HG02610 (cell line): ENCODE data around the gene SLITRK5.
A peak's percentile ranks its signal among the peaks of the same experiment; 100 is the strongest.

Experiments
- ATAC-seq: cut with Tn5 transposase; IDR thresholded peaks from one replicate; pipeline ENCODE4 v1.9.1; 2021; ENCODE audit warnings: mild to moderate bottlenecking, moderate library complexity; ENCODE audit not compliant: unreplicated experiment

The SLITRK5 gene, protein sequence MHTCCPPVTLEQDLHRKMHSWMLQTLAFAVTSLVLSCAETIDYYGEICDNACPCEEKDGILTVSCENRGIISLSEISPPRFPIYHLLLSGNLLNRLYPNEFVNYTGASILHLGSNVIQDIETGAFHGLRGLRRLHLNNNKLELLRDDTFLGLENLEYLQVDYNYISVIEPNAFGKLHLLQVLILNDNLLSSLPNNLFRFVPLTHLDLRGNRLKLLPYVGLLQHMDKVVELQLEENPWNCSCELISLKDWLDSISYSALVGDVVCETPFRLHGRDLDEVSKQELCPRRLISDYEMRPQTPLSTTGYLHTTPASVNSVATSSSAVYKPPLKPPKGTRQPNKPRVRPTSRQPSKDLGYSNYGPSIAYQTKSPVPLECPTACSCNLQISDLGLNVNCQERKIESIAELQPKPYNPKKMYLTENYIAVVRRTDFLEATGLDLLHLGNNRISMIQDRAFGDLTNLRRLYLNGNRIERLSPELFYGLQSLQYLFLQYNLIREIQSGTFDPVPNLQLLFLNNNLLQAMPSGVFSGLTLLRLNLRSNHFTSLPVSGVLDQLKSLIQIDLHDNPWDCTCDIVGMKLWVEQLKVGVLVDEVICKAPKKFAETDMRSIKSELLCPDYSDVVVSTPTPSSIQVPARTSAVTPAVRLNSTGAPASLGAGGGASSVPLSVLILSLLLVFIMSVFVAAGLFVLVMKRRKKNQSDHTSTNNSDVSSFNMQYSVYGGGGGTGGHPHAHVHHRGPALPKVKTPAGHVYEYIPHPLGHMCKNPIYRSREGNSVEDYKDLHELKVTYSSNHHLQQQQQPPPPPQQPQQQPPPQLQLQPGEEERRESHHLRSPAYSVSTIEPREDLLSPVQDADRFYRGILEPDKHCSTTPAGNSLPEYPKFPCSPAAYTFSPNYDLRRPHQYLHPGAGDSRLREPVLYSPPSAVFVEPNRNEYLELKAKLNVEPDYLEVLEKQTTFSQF

GRCh38 chr13:87671031-87671752 is at the start of gene SLITRK5:
SLITRK5 (plus strand) TSS chr13:87671371; CDS start chr13:87675389, 4,018 bp downstream.
- ATAC-seq: peak; percentile 99

- ATAC-seq: no peak
These were observed 48.2 kb upstream of the SLITRK5 start for GRCh38 chr13:87622971-87623370.

- no peak for ATAC-seq
These were observed 14.9 kb upstream of the SLITRK5 start for GRCh38 chr13:87656306-87656705.

DNA sequence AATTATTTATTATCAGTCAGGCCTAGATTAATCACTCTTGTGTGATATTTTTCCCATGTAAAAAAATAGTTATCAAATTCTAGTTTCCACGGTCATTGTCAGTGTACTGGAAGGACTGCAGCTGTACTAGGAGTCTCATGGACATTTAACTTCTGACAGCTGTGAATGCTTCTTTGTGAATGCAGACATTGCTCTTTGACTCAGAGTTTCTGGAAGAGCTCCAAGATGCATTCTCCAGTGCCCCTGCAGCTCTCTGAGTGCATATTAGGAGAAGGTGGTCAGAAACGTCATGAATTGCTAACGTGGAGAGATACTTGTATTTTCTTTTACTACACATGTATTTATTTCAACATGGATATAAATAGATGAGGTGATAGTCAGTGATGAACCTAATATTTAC is 9.7 kb upstream of the SLITRK5 start:
- no peak for ATAC-seq

DNA sequence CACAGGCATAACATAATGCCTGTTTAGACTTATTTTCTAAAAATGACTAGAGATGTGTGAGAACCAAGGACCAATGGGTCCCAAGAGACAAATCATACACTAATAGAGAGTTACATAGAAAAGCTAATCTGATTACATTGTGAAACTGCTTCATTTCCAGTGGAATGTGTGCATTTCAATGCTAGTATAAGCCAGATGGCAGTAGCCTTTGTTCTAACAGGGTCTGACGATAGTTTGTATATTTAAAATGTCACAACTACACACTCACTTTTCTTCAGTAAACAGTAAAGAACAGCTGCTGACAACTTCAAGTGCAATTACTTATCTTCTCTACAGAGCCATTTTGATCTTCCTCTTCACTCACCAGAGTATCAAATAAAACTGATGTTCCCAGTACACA is 4.3 kb upstream of the SLITRK5 start:
- ATAC-seq: no peak

DNA sequence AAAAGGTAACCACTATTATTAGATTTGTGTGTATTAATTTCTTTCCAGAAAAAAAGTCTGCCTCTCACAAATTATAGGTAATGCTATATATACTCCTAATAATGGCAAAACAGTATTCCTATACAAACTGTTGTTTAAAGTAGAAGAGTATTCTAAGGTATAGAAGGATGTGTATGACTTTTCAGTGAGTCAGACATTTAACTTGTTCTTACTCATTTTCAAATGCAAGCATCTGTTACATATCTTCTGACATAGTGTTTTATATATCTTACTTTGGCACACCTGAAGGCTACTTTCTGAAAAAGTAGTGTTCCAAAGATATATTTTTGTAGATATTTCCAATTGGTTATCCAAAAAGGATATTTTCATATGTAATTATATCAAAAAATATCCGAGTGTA is 3.5 kb upstream of the SLITRK5 start:
- no peak for ATAC-seq

DNA sequence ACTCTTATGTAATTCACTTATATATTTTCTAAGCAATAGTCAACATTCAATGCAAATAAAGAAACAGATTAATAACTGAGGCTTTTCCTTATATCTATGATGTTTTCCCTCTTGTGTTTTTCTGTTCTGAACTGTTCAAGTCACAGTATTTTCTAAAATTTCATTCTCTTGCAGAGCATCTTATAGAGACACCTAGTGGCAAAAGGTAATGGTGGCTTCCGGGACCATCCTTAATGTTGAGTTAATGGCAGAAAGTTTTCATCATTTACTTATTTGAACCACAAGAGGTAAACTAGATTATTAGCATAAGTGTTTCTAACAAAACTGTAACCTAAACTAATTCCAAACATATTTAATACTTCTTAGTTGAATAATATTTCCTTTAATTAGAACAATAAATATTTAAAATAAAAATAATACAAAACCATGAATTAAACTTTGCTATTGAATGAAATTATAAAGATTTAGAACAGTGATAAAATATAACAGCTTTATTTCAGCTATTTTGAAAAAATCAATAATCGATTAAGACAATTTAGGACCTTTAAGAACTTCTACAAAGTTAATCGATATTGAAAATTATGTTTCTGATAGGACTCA is 1.7 kb upstream of the SLITRK5 start:
- ATAC-seq: peak; percentile 35

DNA sequence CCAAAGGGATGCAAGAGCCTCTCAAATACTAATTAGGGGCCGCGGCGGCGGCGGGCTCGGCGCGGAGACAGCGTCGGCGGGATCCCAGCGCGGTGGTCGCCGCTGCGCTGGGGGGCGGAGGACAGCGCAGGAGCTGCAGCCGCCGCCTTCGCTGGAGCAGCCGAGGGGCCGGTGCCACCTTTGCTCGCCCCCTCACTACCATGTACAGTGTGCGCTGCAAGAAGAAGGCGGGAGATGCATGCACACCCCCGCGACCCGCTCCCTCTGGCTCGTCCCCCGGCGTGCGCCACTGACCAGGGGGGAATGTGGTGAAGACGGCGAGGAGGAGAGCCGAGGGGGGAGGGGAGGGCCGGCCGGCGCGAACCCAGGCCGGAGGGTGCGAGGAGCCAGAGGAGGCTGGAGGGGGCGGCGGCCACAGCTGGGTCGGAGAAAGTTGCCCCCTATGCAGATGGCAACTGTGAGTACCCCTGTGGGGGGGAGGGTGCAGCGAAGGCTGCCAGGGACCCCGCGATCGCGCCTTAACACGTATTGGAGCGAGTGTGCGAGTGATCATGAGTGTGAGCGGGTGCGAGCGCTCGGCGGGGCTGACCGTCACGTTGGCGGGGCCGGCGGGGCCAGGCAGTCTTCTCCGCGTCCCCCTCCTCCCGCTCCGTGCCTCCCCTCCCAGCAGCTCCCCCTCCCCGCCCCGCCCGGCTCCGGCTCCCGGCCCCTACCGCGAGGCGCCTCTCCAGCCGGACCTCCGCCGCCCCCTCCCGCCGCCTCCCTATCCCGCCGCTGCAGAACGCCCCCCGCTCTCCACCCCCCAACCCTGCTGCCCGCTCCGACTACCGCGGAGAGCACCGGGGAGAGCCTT is 808 bp downstream of the SLITRK5 start:
- ATAC-seq: no peak

- ATAC-seq: no peak
These were observed 3.1 kb downstream of the SLITRK5 start for GRCh38 chr13:87674247-87674738.

DNA sequence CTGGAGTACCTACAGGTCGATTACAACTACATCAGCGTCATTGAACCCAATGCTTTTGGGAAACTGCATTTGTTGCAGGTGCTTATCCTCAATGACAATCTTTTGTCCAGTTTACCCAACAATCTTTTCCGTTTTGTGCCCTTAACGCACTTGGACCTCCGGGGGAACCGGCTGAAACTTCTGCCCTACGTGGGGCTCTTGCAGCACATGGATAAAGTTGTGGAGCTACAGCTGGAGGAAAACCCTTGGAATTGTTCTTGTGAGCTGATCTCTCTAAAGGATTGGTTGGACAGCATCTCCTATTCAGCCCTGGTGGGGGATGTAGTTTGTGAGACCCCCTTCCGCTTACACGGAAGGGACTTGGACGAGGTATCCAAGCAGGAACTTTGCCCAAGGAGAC is 4.7 kb downstream of the SLITRK5 start:
- no peak for ATAC-seq

GRCh38 chr13:87676254-87677042 is 5.3 kb downstream of the SLITRK5 start:
- ATAC-seq: no peak

GRCh38 chr13:87677043-87677495 is 5.9 kb downstream of the SLITRK5 start:
- no peak for ATAC-seq

GRCh38 chr13:87677496-87678371 is 6.6 kb downstream of the SLITRK5 start:
- ATAC-seq: no peak

GRCh38 chr13:87678372-87678752 is 7.2 kb downstream of the SLITRK5 start:
- no peak for ATAC-seq

DNA sequence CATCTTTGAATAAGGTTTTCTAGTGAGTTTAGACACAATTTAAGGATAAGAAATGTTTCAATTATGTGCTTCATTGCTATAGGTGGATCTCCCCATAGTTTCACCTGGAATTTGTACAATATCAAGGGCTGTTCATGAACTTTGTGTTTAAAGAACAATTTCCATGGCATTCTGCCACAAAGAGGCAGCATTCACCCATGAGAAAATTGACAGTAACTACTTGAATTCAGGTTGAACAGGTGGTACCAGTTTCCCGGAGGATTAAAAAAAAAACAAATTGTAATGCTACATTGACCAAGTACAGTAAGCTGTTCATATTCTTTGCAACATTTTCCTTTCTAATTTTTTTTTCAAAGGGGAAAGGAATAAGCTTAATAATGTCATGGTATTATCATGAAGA is 9.1 kb downstream of the SLITRK5 start:
- ATAC-seq: no peak

DNA sequence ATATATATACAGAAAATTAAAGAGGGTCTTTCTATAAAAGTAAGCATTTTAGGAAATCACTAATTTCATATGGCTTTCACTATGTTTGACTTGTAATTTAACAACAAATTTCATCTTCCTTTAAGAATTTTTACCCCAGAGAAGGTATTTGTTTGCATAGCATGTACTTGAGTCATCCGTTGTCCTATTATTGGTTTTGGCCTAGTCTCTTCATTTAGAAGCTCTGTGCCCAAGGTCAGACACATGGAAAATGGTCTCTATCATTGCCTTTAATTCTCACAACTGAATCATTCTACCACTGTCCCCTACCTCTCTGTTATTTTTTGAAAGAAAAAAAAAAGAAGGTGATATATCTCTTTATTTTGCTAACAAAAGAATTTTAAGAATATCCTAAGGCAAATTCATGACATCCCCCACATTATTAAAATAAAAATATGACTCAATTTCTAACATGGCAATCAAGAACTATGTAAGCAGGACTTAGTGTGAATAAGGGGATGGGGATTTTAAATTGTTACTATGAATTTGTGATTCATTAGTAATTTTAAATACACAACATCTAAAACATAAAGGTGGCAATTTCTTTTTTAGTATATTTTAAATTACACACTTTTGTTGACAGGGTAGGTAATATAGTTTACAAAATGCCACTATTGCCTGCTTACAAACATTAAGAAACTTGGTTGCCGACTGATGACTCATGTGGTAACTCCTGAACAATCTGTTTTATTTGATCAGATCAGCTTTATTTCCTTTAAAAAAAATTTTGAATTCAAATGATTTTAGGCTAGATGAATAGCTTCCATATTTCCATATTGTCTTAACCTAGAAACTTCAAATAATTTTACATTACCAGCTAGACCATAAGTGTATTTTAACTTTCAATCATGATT is 13.9 kb downstream of the SLITRK5 start:
- no peak for ATAC-seq

DNA sequence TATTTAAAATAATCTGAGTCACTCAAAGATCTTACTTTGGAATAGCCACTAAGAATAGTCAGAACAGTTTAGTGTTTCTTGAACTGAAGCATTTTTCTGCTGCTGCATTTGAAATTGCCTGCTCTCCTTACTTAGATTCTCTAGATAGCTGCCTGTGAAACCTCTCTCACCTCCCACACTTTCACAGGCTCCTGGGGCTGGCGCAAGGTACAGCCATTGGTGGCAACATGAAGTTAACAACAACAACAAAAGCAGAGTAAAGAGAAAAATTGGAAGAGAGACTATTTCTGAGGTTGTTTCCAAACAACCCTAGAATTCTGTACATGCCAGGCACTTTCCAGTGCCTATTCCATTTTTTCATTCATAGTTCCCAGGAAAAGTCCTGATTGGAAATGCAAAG is 25.3 kb downstream of the SLITRK5 start:
- no peak for ATAC-seq
